Stimulated activated CD4-positive, alpha-beta T cell treated with anti-CD3 and anti-CD28 coated beads, TNF-alpha, amount 100 ng/mL, for 4 hours (primary cell): ENCODE results near the gene CSGALNACT2.
A peak's percentile ranks its signal among the peaks of the same experiment; 100 is the strongest.

Experiments used
- DNase-seq, 3 experiments: peaks; one replicate each; pipeline ENCODE4 v3.0.0-alpha.2; 2020; ENCODE audit warnings: low read depth in 3 of 3

CSGALNACT2 gene

DNA sequence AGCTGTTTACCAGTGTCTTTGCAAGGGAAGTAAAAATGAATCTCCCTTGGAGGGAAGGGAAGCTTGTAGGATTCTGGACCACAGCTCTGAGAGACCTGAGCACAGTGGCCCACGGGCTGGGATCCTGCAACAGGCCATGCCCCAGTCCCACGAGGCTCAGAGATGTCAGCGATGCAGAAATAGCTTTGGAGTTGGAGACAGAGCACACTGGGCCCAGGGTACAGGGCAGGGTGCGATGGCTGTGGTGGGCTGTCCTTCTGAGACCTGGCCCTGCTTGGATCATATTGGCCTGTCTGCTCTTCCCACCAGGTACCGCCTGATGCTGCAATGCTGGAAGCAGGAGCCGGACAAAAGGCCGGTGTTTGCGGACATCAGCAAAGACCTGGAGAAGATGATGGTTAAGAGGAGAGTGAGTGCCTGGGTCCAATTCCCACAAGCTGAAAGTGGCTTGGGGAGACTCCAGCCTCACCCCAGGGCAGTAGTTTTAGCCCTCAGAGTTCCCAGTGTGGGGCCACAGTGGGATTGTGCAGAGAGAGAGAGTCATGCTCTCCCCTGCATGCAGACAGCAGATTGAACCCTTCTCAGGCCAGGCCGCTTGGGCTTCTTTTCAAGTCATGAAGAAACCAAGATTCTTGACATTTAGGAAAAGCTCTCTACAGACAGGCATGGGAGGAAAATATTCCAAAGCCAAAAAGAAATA lies 13.5 kb upstream of the CSGALNACT2 start:
- no peak for DNase-seq

- no peak for DNase-seq
Measured at GRCh38 chr10:43125274-43125845, 12.9 kb upstream of the CSGALNACT2 start.

GRCh38 chr10:43125881-43126731 lies 12.1 kb upstream of the CSGALNACT2 start:
- no peak for DNase-seq

DNA sequence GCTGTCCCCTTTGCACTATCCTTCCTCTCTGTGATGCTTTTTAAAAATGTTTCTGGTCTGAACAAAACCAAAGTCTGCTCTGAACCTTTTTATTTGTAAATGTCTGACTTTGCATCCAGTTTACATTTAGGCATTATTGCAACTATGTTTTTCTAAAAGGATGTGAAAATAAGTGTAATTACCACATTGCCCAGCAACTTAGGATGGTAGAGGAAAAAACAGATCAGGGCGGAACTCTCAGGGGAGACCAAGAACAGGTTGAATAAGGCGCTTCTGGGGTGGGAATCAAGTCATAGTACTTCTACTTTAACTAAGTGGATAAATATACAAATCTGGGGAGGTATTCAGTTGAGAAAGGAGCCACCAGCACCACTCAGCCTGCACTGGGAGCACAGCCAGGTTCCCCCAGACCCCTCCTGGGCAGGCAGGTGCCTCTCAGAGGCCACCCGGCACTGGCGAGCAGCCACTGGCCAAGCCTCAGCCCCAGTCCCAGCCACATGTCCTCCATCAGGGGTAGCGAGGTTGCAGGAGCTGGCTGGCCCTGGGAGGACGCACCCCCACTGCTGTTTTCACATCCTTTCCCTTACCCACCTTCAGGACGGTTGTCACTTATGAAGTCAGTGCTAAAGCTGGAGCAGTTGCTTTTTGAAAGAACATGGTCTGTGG lies 11.4 kb upstream of the CSGALNACT2 start:
- DNase-seq = no peak

- DNase-seq = no peak
Measured at GRCh38 chr10:43127442-43127841, 10.8 kb upstream of the CSGALNACT2 start.

DNA sequence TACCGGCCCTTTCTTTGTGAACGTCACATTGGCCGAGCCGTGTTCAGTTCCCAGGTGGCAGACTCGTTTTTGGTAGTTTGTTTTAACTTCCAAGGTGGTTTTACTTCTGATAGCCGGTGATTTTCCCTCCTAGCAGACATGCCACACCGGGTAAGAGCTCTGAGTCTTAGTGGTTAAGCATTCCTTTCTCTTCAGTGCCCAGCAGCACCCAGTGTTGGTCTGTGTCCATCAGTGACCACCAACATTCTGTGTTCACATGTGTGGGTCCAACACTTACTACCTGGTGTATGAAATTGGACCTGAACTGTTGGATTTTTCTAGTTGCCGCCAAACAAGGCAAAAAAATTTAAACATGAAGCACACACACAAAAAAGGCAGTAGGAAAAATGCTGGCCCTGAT lies 9.9 kb upstream of the CSGALNACT2 start:
- DNase-seq = no peak

- no peak for DNase-seq
Measured at GRCh38 chr10:43128958-43129706, 9.1 kb upstream of the CSGALNACT2 start.

DNA sequence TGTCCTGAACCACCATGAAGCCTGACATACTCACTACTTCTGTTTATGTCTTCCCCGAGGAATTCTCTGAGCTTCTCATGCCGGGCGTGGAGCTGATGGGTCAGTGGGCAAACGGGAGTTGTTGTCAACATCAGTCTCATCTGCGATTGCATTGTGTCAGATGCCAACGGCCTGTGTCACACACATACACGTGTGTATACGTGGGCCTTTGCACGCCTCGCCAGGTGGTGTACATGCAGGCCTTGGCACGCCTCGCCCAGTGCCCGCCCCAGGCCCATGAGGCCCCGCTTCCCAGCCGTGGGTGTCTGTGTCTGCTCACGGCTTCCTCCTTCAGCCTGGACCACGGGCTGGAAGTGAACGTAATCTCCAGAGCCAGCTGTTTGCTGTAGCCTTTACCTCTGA lies 7.5 kb upstream of the CSGALNACT2 start:
- DNase-seq = no peak

GRCh38 chr10:43131256-43131655 lies 7.0 kb upstream of the CSGALNACT2 start:
- no peak for DNase-seq

DNA sequence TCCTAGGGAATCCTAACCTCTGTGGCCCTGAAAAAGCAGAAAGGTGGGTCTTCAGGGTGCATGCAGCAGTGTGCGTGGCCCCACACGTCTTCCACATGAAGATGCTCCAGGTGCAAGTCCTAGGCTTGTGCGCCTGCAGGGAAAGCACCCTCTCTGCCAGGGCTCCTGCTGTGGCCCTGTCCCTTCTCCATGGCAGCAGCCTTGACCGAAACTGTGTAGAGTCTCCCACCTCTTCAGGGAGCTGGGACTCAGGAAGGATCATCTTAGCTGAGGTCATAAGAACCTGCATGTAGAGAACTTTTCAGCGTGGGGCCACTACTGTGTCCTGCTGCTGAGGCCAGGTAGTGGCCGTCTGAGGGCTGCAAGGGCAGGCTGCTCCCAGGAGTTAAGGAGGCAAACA lies 6.3 kb upstream of the CSGALNACT2 start:
- no peak for DNase-seq

GRCh38 chr10:43132867-43133787 lies 5.1 kb upstream of the CSGALNACT2 start:
- DNase-seq = no peak

GRCh38 chr10:43134126-43134905 lies 3.9 kb upstream of the CSGALNACT2 start:
- DNase-seq = no peak

GRCh38 chr10:43135064-43135463 lies 3.2 kb upstream of the CSGALNACT2 start:
- DNase-seq = no peak

- no peak for DNase-seq
Measured at GRCh38 chr10:43135656-43136055, 2.6 kb upstream of the CSGALNACT2 start.

DNA sequence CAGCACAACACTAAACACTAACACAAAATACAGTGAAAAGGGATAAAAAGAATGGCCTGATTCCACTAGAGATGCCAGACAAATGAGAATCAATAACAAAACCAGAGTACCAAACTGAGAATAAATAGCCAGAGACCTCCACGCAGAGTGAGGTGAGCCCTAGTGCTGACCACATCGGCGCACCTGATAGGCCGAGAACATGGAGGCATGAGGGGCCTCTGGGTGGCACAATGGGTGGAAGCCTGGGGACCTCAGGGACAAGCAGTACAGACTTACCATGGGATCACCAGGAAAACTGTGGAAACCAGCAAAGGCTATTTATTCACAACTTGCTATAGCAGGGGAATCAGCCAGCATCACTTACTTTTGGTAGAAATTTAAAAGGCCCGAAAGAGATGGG lies 1.8 kb upstream of the CSGALNACT2 start:
- no peak for DNase-seq

DNA sequence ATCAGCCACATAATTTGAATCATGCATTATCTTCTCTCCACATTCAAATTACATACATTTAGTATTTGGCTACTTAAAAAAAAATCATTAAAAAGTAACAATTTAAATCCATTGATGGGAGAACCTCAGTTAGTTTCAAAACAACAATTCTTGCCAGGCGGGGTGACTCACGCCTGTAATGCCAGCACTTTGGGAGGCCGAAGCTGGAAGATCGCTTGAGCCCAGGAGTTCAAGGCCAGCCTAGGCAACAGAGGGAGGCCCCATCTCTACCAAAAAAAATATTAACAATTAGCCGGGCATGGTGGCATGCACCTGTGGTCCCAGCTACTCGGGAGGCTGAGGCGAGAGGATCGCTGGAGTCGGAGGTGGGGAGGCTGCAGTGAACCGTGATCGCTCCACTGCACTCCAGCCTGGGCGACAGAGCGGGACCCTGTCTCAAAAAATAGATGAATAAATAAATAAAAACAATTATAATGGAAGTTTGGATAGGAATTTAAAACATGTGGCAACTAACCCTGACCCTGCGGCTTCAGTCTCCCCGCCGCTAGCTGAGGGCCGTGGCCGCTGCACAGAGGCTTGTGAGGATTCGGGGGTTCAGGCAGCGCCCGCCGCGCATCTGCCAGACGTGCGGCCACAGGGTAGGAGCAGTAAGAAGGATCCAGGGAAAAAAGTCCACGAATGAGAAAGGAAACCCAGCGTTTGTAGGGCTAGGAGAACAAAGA lies 1.1 kb upstream of the CSGALNACT2 start:
- DNase-seq = no peak

DNA sequence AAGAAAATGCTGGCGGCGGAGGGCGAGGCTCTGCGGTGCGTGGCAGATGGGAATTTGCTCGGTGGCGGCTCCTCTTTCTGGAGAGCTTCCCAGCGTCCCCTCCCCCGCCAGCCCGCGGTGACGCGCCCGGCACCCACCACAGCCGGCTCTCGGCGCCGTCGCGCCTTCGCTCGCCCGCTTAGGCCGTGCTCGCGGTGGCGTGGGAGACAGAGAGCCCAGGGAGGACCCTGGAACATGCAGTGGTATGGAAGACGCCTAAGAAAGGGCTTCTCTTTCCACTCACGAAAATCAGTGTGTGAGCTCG lies 576 bp upstream of the CSGALNACT2 start:
- DNase-seq = no peak

- peak in 1 of 3 experiments; percentile 37 for DNase-seq
Measured at GRCh38 chr10:43138757-43139241, 554 bp downstream of the CSGALNACT2 start.

DNA sequence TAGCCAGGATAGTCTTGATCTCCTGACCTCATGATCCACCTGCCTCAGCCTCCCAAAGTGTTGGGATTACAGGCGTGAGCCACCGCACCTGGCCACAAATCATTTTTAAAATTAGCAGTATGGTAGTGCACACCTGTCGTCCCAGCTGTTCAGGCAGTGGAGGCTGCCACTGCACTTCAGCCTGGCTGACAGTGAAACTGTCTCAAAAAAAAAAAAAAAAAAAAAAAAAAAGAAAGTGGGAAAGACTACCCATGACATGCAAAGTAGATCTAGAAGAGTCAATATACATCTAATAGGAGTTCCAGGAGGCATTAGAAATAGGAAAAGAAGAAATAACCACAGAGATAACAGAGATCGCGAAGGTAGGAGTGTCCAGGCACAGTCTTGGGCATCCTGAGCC lies 3.2 kb downstream of the CSGALNACT2 start:
- no peak for DNase-seq
